ENCODE data around the gene KCNJ16.

KCNJ16 gene

GRCh38 chr17:70095455-70095854, 20.4 kb downstream of the KCNJ16 start:
- DNase-seq (ENCODE audit: low read depth in 1 of 2, low spot score in 1 of 2) = no peak

GRCh38 chr17:70096861-70097260, 21.8 kb downstream of the KCNJ16 start:
- DNase-seq (ENCODE audit: low read depth in 1 of 2, low spot score in 1 of 2) = no peak

GRCh38 chr17:70098030-70098429, 23.0 kb downstream of the KCNJ16 start:
- DNase-seq (ENCODE audit: low read depth in 1 of 2, low spot score in 1 of 2) = no peak

- no peak for DNase-seq (ENCODE audit: low read depth in 1 of 2, low spot score in 1 of 2)
Observed at GRCh38 chr17:70099294-70099693, 24.3 kb downstream of the KCNJ16 start.

- no peak for DNase-seq (ENCODE audit: low read depth in 1 of 2, low spot score in 1 of 2)
Observed at GRCh38 chr17:70099884-70100283, 24.9 kb downstream of the KCNJ16 start.

- DNase-seq (ENCODE audit: low read depth in 1 of 2, low spot score in 1 of 2) = no peak
Observed at GRCh38 chr17:70100983-70101382, 26.0 kb downstream of the KCNJ16 start.

- no peak for DNase-seq (ENCODE audit: low read depth in 1 of 2, low spot score in 1 of 2)
Observed at GRCh38 chr17:70102531-70102930, 27.5 kb downstream of the KCNJ16 start.

- DNase-seq (ENCODE audit: low read depth in 1 of 2, low spot score in 1 of 2) = no peak
Observed at GRCh38 chr17:70104791-70105523, 29.9 kb downstream of the KCNJ16 start.

- DNase-seq (ENCODE audit: low read depth in 1 of 2, low spot score in 1 of 2) = no peak
Observed at GRCh38 chr17:70105641-70106040, 30.6 kb downstream of the KCNJ16 start.

- DNase-seq (ENCODE audit: low read depth in 1 of 2, low spot score in 1 of 2) = no peak
Observed at GRCh38 chr17:70106551-70106950, 31.5 kb downstream of the KCNJ16 start.

- no peak for DNase-seq (ENCODE audit: low read depth in 1 of 2, low spot score in 1 of 2)
Observed at GRCh38 chr17:70107441-70107840, 32.4 kb downstream of the KCNJ16 start.

- no peak for DNase-seq (ENCODE audit: low read depth in 1 of 2, low spot score in 1 of 2)
Observed at GRCh38 chr17:70107904-70108565, 33.0 kb downstream of the KCNJ16 start.

GRCh38 chr17:70109497-70109896, 34.5 kb downstream of the KCNJ16 start:
- no peak for DNase-seq (ENCODE audit: low read depth in 1 of 2, low spot score in 1 of 2)

- DNase-seq (ENCODE audit: low read depth in 1 of 2, low spot score in 1 of 2) = no peak
Observed at GRCh38 chr17:70110443-70110880, 35.4 kb downstream of the KCNJ16 start.

- DNase-seq (ENCODE audit: low read depth in 1 of 2, low spot score in 1 of 2) = no peak
Observed at GRCh38 chr17:70111201-70111600, 36.2 kb downstream of the KCNJ16 start.

GRCh38 chr17:70114405-70114804, 39.4 kb downstream of the KCNJ16 start:
- DNase-seq (ENCODE audit: low read depth in 1 of 2, low spot score in 1 of 2) = no peak

GRCh38 chr17:70115126-70115525, 40.1 kb downstream of the KCNJ16 start:
- no peak for DNase-seq (ENCODE audit: low read depth in 1 of 2, low spot score in 1 of 2)

GRCh38 chr17:70116919-70117318, 41.9 kb downstream of the KCNJ16 start:
- DNase-seq (ENCODE audit: low read depth in 1 of 2, low spot score in 1 of 2) = no peak

GRCh38 chr17:70119545-70119944, 44.5 kb downstream of the KCNJ16 start:
- no peak for DNase-seq (ENCODE audit: low read depth in 1 of 2, low spot score in 1 of 2)

GRCh38 chr17:70119983-70120382, 45.0 kb downstream of the KCNJ16 start:
- DNase-seq (ENCODE audit: low read depth in 1 of 2, low spot score in 1 of 2) = no peak

- no peak for DNase-seq (ENCODE audit: low read depth in 1 of 2, low spot score in 1 of 2)
Observed at GRCh38 chr17:70120425-70120824, 45.4 kb downstream of the KCNJ16 start.

- DNase-seq (ENCODE audit: low read depth in 1 of 2, low spot score in 1 of 2) = no peak
Observed at GRCh38 chr17:70121126-70121525, 46.1 kb downstream of the KCNJ16 start.

GRCh38 chr17:70123193-70123592, 48.2 kb downstream of the KCNJ16 start:
- DNase-seq (ENCODE audit: low read depth in 1 of 2, low spot score in 1 of 2) = no peak
